ENCODE measurements around the gene PI4K2A.
"Not testable (repeated sequence)": the region's sequence is repeated elsewhere in the genome, so short reads cannot be mapped to it uniquely, and the experiment has no call there.

The PI4K2A gene

DNA sequence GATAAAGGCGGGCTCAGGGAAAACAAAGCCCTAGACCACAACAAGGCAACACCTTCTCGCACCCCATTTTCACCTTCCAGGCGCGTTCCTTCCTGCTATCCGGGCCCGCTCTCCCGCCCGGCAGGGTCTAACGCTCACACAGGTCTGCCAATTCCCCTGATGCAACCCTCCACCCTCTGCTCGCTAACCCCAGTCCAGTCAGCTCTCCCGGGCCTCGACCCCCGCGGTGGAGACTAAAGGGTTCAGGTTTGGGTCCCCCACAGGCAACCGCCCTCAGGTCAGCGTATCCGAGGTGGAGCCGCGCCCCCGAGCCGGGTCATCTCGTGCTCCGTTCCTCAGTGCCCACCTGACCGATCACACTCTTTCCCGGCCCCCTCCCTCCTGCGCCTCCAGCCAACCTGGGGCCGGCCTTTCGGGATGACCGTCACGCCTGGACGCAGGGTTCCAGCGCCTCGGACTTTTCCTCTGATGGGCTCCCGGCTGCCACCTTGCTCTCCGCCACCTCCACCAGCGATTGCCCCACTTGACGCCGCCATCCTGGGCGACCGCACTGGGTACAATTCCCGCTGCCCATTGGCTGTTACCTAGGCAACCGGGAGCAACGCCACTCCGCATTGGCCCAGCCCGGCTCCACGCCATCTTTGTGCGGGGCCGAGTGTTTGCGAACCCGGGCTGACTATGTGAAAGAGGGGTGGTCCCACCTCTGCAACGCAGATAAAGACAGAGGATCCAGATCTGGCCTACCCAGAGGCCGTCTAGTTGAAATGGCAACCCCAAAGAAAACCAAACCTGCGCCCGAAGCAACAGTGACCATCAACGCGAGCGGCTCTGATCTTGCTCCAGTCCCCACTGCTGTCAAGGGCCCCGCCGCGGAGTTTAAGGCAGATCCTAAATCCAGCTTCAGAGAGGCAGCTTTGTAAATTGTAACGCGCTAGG, 7.3 kb upstream of the PI4K2A start, which contains the start of gene MORN4:
MORN4 (minus strand) TSS at position 552 of the 936 bp plus-strand sequence. CDS start 13,847 bp downstream, outside the sequence.
- peak; percentile 88 for DNase-seq

GRCh38 chr10:97633921-97634320, 6.5 kb upstream of the PI4K2A start:
- DNase-seq = no peak

DNA sequence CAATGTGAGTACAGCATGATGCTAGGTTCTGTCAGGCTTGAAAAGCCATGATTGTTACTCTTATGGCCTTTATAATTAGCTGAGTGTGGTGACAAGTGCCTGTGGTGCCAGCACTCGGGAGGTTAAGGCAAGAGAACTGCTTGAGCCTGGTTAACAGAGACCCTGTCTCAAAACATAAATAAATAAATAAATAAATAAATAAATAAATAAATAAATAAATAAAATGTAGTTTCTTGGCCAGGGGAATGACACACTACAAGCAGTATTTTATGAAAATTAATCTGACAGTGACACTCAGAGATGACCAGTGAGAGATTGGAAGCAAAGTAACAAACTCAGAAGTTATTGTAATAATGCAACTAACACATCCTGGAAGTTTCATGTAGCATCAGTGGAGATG, 4.9 kb upstream of the PI4K2A start:
- no peak for DNase-seq

DNA sequence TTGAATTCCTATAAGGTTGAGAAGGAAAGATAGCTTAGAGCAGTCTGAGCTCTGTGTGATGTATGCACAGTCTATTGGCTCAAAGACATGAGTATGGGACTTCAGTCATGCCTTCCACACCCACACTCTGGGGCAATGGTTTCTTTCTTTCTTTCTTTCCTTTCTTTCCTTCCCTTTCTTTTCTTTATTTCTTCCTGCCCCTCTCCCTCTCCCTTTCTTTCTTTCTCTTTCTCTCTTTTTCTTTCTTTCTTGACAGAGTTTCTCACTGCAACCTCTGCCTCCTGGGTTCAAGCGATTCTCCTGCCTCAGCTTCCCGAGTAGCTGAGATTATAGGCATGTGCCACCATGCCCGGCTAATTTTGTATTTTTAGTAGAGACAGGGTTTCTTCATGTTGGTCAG, 1.4 kb upstream of the PI4K2A start:
- DNase-seq = not testable (repeated sequence)

- DNase-seq = peak; percentile 3 to 4
Measured at GRCh38 chr10:97640868-97641811, 669 bp downstream of the PI4K2A start.

DNA sequence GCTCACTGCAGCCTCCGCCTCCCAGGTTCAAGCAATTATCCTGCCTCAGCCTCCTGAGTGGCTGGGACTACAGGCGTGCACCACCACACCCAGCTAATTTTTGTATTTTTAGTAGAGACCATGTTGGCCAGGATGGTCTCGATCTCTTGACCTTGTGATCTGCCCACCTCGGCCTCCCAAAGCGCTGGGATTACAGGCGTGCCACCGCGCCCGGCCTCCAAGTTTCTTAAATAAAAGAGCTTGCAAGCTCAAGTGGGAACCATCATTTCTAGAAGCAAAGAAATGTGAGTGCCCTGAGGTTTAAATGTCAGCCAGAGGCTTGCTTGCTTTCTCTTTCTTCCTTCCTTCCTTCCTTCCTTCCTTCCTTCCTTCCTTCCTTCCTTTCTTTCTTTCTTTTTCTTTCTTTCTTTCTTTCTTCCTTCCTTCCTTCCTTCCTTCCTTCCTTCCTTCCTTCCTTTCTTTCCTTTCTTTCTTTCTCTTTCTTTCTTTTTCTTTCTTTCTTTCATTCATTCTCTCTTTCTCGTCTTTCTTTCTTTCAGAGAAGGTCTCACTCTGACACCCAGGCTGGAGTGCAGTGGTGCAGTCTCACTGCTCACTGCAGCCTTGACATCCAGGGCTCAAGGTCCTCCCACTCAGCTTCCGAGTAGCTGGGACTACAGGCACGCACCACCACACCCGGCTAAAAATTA, 2.1 kb downstream of the PI4K2A start:
- not testable (repeated sequence) for DNase-seq

GRCh38 chr10:97643441-97643985, 3.0 kb downstream of the PI4K2A start:
- DNase-seq = no peak

GRCh38 chr10:97644936-97645335, 4.5 kb downstream of the PI4K2A start:
- DNase-seq = no peak

GRCh38 chr10:97647556-97647955, 7.1 kb downstream of the PI4K2A start:
- DNase-seq = no peak

DNA sequence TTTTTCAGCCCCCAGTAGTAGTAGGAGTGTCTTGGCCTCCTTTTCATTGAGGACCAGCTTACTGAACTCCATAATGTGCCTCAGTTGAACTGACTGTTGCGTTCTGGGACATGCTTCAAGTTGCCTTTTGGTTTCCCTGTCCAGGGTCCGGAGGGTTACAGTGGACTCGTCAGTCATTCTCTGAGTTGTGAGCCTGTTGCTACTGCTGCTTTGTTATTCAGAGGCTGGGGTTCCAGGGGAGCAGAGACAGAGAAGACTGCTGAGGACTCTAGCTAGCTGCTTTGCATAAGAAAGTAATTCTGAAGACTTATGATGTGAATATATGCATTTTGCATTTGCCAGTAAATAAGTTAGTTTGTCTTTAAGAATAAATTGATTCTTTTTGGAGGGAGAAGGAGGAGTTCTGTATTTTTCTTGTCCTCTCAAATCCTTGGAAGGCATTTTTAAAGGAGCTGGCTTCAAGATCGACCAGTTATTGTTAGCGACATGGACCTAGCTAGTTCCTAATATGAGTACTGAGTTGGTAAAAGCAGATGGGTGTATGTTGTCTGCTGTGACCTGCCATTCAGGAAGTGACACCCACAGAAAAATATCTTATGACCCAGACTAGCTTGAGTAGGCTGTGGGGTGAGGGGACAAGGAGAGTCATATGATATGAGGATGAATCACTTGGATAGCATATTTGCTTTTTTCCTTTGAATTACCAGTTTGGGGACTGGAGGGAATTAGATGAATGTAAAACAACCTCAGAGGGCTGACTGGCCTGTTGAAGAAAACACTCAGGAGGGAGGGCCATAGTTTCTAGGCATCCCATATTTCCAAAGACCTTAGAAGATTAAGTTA, 8.3 kb downstream of the PI4K2A start:
- DNase-seq = peak; percentile 21

DNA sequence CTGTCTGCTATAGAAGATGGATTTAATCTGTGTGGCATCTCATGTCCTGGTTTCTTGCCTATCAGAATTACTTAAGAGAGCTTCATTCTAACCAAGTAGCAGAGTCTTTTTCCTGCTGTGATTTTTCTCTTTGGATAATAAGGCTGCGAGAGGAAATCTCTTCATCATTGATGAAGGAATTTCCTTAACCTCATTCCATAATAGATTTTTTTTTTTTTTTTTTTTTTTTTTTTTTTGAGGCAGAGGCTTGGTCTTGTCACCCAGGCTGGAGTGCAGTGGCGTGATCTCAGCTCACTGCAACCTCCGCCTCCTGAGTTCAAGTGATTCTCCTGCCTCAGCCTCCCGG, 8.9 kb downstream of the PI4K2A start:
- not testable (repeated sequence) for DNase-seq

DNA sequence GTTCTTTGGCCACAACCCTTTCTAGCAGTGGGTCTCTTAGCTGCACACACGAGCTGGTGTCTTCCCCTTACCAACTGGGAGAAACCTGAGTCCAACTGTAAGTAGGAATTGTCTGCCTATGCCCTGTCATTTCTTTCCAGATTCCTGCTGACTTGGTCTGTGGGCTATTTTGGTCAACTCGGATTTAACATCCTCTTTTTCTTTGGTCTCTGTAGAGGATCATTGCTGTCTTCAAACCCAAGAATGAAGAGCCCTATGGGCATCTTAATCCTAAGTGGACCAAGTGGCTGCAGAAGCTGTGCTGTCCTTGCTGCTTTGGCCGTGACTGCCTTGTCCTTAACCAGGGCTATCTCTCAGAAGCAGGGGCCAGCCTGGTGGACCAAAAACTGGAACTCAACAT, 10.3 kb downstream of the PI4K2A start:
- DNase-seq = no peak

DNA sequence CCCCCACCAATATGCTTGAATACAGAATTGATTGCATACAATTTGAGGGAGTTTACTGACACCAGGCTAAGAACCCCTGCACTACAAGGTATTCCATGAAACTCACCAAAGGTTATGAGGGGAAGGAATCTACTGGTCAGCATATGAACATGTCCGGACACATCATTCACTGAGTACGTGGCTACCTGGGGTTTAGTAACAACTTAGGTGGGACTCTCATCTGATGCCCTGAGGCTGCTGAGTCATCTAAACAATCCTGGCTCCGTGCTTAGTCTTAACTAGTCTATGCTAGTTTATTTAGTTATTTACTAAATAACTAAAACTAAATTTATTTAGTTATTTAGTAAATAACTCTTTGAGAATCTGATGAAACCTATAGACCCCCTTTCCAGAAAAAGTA, 11.3 kb downstream of the PI4K2A start:
- no peak for DNase-seq

DNA sequence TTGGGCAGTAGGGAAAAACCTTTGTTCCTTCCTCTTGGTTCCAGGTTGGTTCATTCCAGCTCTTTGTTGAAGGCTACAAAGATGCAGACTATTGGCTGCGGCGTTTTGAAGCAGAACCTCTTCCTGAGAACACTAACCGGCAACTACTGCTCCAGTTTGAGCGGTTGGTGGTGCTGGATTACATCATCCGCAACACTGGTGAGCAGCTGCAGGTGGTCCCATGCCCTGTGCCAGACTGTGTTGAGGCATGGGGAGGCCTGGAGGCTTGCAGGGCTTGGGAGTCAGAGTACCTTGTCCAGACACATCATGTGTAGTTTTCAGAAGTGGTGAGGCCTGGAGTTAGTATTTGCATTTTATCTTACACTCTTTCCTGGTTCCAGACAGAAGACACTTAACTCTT, 16.3 kb downstream of the PI4K2A start:
- DNase-seq = no peak

DNA sequence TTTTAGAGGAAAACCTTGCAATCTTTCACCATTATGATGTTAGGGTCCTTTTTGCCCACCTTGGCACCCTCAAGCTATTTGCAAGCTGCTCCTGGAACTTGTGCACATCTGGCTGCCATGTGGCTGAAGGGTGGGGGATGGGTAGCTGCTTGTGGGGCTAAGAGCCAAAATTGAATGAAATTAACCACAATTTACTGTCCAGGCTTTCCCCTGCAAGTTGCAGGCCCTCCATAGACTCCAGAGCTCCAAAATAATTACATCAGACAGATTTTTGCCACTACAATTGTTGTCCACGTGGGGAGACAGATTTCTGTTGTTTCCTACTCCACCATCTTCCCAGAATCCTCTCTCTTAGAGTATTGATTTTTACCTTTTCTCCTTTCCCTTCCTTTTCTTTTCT, 19.1 kb downstream of the PI4K2A start:
- no peak for DNase-seq

DNA sequence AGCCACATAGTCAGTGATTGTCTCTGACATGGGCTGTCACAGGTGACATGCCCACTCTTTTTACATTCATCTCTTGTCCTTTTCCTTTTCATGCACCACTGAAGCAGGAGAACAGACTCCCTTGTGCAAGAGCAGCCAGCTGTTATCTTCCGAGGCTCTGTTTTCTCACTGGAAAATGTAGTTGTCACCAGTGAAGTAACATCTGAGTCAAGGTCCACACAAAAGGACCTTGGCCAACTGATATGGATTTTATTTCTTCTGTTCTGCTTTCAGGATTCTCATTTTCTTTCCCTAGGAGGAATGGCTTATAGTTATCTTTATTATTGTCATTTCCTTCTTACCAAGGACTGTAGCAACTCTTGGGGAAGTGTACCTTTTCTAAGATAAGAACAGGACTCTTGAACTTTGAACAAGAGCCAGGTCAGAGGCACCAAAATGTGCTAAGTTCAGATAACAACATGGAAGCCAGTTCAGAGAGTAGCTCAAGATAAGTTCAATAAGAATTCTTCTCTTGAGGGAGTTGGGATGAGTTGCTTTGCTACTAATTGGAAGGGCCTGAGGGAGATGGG, 23.9 kb downstream of the PI4K2A start:
- DNase-seq = no peak

- no peak for DNase-seq
Measured at GRCh38 chr10:97666992-97667391, 26.5 kb downstream of the PI4K2A start.

GRCh38 chr10:97667463-97667862, 27.0 kb downstream of the PI4K2A start:
- no peak for DNase-seq

DNA sequence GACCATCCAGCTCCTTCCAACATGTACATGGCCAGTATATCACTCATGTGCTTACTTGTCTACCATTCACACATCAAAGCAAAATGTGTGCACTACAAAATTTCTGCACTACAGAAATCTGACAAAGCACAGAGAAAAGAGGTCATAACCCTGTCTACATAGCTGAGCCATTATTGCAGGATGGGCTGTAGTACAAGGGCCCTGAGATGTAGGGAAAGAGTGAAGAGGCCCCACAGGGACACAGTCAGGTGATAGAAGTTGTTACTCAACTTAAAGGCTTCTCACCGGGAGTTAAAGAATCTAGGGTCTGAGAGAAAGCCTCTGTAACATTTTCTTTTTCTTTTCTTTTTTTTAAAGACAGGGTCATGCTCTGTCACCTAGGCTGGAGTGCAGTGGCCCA, 29.1 kb downstream of the PI4K2A start:
- no peak for DNase-seq

- no peak for DNase-seq
Measured at GRCh38 chr10:97673736-97674525, 33.5 kb downstream of the PI4K2A start.

- no peak for DNase-seq
Measured at GRCh38 chr10:97675222-97675621, 34.8 kb downstream of the PI4K2A start.
